Hepatocyte (in vitro differentiated cells): ENCODE data around the gene KRT3.

Experiments
- CTCF ChIP-seq: fragments of 200-600 bp; sonication (generic); IDR thresholded peaks from 2 replicates; pipeline ENCODE4 v1.5.1; 2016; ENCODE audit warnings: antibody characterized with exemption, mild to moderate bottlenecking; ENCODE audit not compliant: poor library complexity
- EZH2phosphoT487 ChIP-seq: fragments of 200-600 bp; sonication (generic); IDR thresholded peaks from one replicate; pipeline ENCODE4 v1.6.1; 2018; ENCODE audit warnings: antibody characterized with exemption, mild to moderate bottlenecking, low read depth, moderate library complexity; ENCODE audit not compliant: unreplicated experiment, severe bottlenecking

- TF ChIP-seq CTCF (no peak), EZH2phosphoT487 (no peak)
Measured at GRCh38 chr12:52844386-52844785, 48.5 kb upstream of the KRT3 start.
